Retinal pigment epithelial cell (primary cell): Measurements from ENCODE around the gene OR2F2.
A peak's percentile ranks its signal among the peaks of the same experiment; 100 is the strongest.

ENCODE experiments used
- DNase-seq: peaks from one replicate; pipeline ENCODE4 v3.0.0-alpha.2; 2010; ENCODE audit warnings: low read depth
- H3K4me3 ChIP-seq: 2 replicates; pipeline ENCODE4 v1.5.1; 2011; ENCODE audit warnings: mild to moderate bottlenecking, low read length, control low read depth, moderate library complexity
- CTCF ChIP-seq: conservative IDR thresholded peaks from 2 replicates; pipeline ENCODE4 v1.5.1; 2011; ENCODE audit warnings: low read depth, low read length, control low read depth, inconsistent platforms

Gene OR2F2

GRCh38 chr7:143934526-143935325 lies at the start of gene OR2F2:
TSS of gene OR2F2 (plus strand) at chr7:143935233. CDS start at chr7:143935233, 0 bp downstream.
- no peak within 1 kb of the TSS for H3K4me3 ChIP-seq
- DNase-seq, result peak; percentile 37
- TF ChIP-seq CTCF, result no peak

- no peak for TF ChIP-seq CTCF
- no peak overlapping the region for H3K4me3 ChIP-seq
- no peak for DNase-seq
Measured at GRCh38 chr7:143885951-143886350, 49.1 kb upstream of the OR2F2 start.

- TF ChIP-seq CTCF, result no peak
- DNase-seq, result no peak
- H3K4me3 ChIP-seq, result no peak overlapping the region
Measured at GRCh38 chr7:143886826-143887477, 48.1 kb upstream of the OR2F2 start.

- H3K4me3 ChIP-seq, result no peak overlapping the region
- TF ChIP-seq CTCF, result no peak
- no peak for DNase-seq
Measured at GRCh38 chr7:143889068-143889467, 46.0 kb upstream of the OR2F2 start.

GRCh38 chr7:143890558-143890957 lies 44.5 kb upstream of the OR2F2 start:
- H3K4me3 ChIP-seq, result no peak overlapping the region
- no peak for TF ChIP-seq CTCF
- DNase-seq, result no peak

GRCh38 chr7:143891457-143891856 lies 43.6 kb upstream of the OR2F2 start:
- DNase-seq, result no peak
- TF ChIP-seq CTCF, result no peak
- no peak overlapping the region for H3K4me3 ChIP-seq
